Suprapubic skin (tissue), 4 donors: ENCODE data around the gene ARHGEF12. TPM values are rescaled to one million over a fixed set of nuclear protein-coding genes. Genes with fewer than 3 reads are reported as not detected.

Experiments used
- DNase-seq, 2 donors: peaks; one replicate each; pipeline ENCODE4 v3.0.0-alpha.2; 2019; ENCODE audit warnings: low spot score in 2 of 2
- H3K27ac ChIP-seq: fragments of 200-600 bp; sonication (generic); one replicate; pipeline ENCODE4 v1.5.1; 2019
- H3K27me3 ChIP-seq: fragments of 200-600 bp; sonication (generic); one replicate; pipeline ENCODE4 v1.5.1; 2019
- H3K36me3 ChIP-seq: fragments of 200-600 bp; sonication (generic); one replicate; pipeline ENCODE4 v1.5.1; 2019
- H3K4me1 ChIP-seq: fragments of 200-600 bp; sonication (generic); one replicate; pipeline ENCODE4 v1.5.1; 2019
- H3K4me3 ChIP-seq: fragments of 200-600 bp; sonication (generic); one replicate; pipeline ENCODE4 v1.5.1; 2019; ENCODE audit warnings: mild to moderate bottlenecking
- H3K9me3 ChIP-seq: fragments of 200-600 bp; sonication (generic); one replicate; pipeline ENCODE4 v1.5.1; 2019
- CTCF ChIP-seq, 2 donors: fragments of 200-600 bp in 1 of 2; fragments of 450-650 bp in 1 of 2; sonication (generic) in 1 of 2; IDR thresholded peaks; one replicate each; pipeline ENCODE4 v1.5.1; 2016 to 2019; ENCODE audit warnings: antibody characterized with exemption in 2 of 2, mild to moderate bottlenecking in 1 of 2, moderate library complexity in 1 of 2
- EP300 ChIP-seq: sonication (generic); formaldehyde crosslinking; IDR thresholded peaks from one replicate; pipeline ENCODE4 v1.6.1; 2017; ENCODE audit warnings: antibody characterized with exemption
- POLR2A ChIP-seq, 2 donors: fragments of 450-650 bp; IDR thresholded peaks; one replicate each; pipeline ENCODE4 v1.6.1; 2017; ENCODE audit warnings: antibody characterized with exemption in 2 of 2, mild to moderate bottlenecking in 2 of 2, moderate library complexity in 2 of 2
- POLR2AphosphoS5 ChIP-seq, 3 donors: sonication (generic); formaldehyde crosslinking; IDR thresholded peaks; one replicate each; pipeline ENCODE4 v1.6.1; 2017; ENCODE audit warnings: antibody characterized with exemption in 3 of 3
- WGBS: methylation state at CpG from one replicate; pipeline ENCODE4 v1.1.5; 2018; 5-methylcytosine and 5-hydroxymethylcytosine counted together
- total RNA-seq, 4 donors: library from RNA; depleted of rRNA; stranded (reverse); fragments of >200 nt; gene quantifications; one replicate each; pipeline ENCODE4 v1.1.0, GENCODE V29; 2016

Gene ARHGEF12
- total RNA-seq, 4 donors from 2014 or later, result 107 to 222 (median 138) TPM

- Histone ChIP-seq H3K27me3 (no peaks in the 10 kb centered on the region), H3K9me3 (no peaks in the 10 kb centered on the region), H3K27ac (peak overlapping the region; percentile 90), H3K4me3 (no peak overlapping the region), H3K36me3 (no peaks in the 10 kb centered on the region), H3K4me1 (peaks cover 66% of the 10 kb centered on the region)
- peak in 1 of 2 donors; percentile 79 for DNase-seq
- TF ChIP-seq EP300 (no peak), CTCF (IDR thresholded peaks at IDR 0.05) (no peak), POLR2AphosphoS5 (IDR thresholded peaks at IDR 0.05) (no peak), POLR2A (IDR thresholded peaks at IDR 0.05) (no peak)
- WGBS, result 48% methylated on average over 6 of the region's 6 CpGs
Measured at GRCh38 chr11:120302001-120302805, 34.0 kb upstream of the ARHGEF12 start.

GRCh38 chr11:120303004-120303637 is 33.1 kb upstream of the ARHGEF12 start:
- Histone ChIP-seq H3K27ac (peak overlapping the region; percentile 90), H3K4me3 (no peak overlapping the region), H3K27me3 (no peaks in the 10 kb centered on the region), H3K36me3 (no peaks in the 10 kb centered on the region), H3K4me1 (peaks cover 65% of the 10 kb centered on the region), H3K9me3 (no peaks in the 10 kb centered on the region)
- DNase-seq, result no peak
- WGBS, result 25% methylated on average over 2 of the region's 3 CpGs
- TF ChIP-seq EP300 (no peak), CTCF (IDR thresholded peaks at IDR 0.05) (peak; percentile 78 to 89)

GRCh38 chr11:120304526-120304925 is 31.7 kb upstream of the ARHGEF12 start:
- Histone ChIP-seq H3K36me3 (no peaks in the 10 kb centered on the region), H3K9me3 (no peaks in the 10 kb centered on the region), H3K27me3 (no peaks in the 10 kb centered on the region), H3K4me3 (no peak overlapping the region), H3K27ac (peak overlapping the region; percentile 90), H3K4me1 (peaks cover 59% of the 10 kb centered on the region)
- no peak for DNase-seq
- TF ChIP-seq POLR2A (IDR thresholded peaks at IDR 0.05) (no peak), POLR2AphosphoS5 (IDR thresholded peaks at IDR 0.05) (no peak), EP300 (no peak)

GRCh38 chr11:120305286-120305685 is 30.9 kb upstream of the ARHGEF12 start:
- H3K27ac ChIP-seq, result no peak overlapping the region
- WGBS, result 60% methylated on average over 12 of the region's 12 CpGs
- no peaks in the 10 kb centered on the region for H3K9me3 ChIP-seq
- H3K4me3 ChIP-seq, result no peak overlapping the region
- H3K27me3 ChIP-seq, result no peaks in the 10 kb centered on the region
- no peaks in the 10 kb centered on the region for H3K36me3 ChIP-seq
- TF ChIP-seq POLR2AphosphoS5 (IDR thresholded peaks at IDR 0.05) (no peak), CTCF (IDR thresholded peaks at IDR 0.05) (no peak), POLR2A (IDR thresholded peaks at IDR 0.05) (no peak), EP300 (no peak)
- peaks cover 57% of the 10 kb centered on the region for H3K4me1 ChIP-seq
- no peak for DNase-seq

GRCh38 chr11:120306519-120307242 is 29.5 kb upstream of the ARHGEF12 start:
- 57% methylated on average over 7 of the region's 11 CpGs for WGBS

More at GRCh38 chr11:120306519-120307242, 29.5 kb upstream of the ARHGEF12 start:
- Histone ChIP-seq H3K9me3 (no peaks in the 10 kb centered on the region), H3K36me3 (no peaks in the 10 kb centered on the region), H3K4me1 (peaks cover 54% of the 10 kb centered on the region), H3K27me3 (no peaks in the 10 kb centered on the region), H3K27ac (no peak overlapping the region), H3K4me3 (no peak overlapping the region)
- no peak for TF ChIP-seq CTCF (IDR thresholded peaks at IDR 0.05)
- TF ChIP-seq POLR2AphosphoS5 (IDR thresholded peaks at IDR 0.05), result no peak
- TF ChIP-seq EP300, result no peak
- no peak for TF ChIP-seq POLR2A (IDR thresholded peaks at IDR 0.05)
- DNase-seq, result no peak
